HG03097 (cell line): Measurements from ENCODE around the gene PIP4K2C.

Source experiments
- ATAC-seq: cut with Tn5 transposase; IDR thresholded peaks from one replicate; pipeline ENCODE4 v1.9.1; 2021; ENCODE audit not compliant: unreplicated experiment, low FRiP score

Gene PIP4K2C

GRCh38 chr12:57619434-57620244 lies 28.6 kb downstream of the PIP4K2C start:
- ATAC-seq = no peak

GRCh38 chr12:57620245-57620935 lies 29.4 kb downstream of the PIP4K2C start:
- ATAC-seq = no peak

GRCh38 chr12:57620936-57621496 lies 30.0 kb downstream of the PIP4K2C start:
- ATAC-seq = no peak

DNA sequence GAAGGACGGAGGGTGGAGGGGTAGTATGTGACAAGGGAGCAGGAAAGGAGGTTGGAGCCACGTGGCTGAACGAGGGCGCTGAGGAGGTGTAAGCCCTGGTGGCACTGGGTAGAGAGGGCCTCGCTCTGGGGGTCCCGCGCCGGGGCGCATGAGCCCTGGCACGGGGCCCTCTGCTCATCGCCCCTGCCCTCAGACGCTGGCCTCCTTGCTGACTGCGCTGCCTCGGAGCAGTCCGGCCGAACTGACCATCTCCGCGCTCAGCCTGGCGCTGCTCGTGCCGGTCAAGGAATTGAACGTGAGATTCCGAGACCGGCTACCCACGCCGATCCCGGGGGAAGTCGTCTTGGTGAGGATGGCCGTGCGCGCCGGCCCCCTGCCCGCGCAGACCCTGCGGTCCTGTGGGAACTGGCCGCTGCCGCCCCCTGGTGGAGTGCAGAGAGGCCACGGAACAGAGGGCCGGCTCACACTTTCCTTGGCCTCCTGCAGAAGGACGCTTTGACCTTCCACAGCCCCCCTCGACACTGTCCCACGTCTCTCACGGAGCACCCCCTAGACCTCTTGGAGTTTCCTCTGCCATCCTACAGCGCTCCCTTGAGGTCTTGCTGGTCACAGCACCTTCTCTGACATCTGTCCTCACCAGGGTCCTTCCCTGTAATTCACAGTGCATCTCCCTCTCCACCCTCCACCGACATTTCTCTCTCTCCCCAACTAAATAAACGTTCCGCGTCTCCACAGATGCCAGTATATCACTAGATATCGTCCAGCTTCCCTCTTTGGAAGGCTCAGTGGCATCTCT lies 30.7 kb downstream of the PIP4K2C start:
- no peak for ATAC-seq

- ATAC-seq = no peak
Measured at GRCh38 chr12:57622293-57623245, 31.6 kb downstream of the PIP4K2C start.

- ATAC-seq = no peak
Measured at GRCh38 chr12:57623385-57623784, 32.4 kb downstream of the PIP4K2C start.

GRCh38 chr12:57623811-57624390 lies 32.9 kb downstream of the PIP4K2C start:
- no peak for ATAC-seq

- no peak for ATAC-seq
Measured at GRCh38 chr12:57624441-57625220, 33.6 kb downstream of the PIP4K2C start.

- ATAC-seq = no peak
Measured at GRCh38 chr12:57625261-57626032, 34.5 kb downstream of the PIP4K2C start.

- ATAC-seq = no peak
Measured at GRCh38 chr12:57626111-57626920, 35.3 kb downstream of the PIP4K2C start.

- ATAC-seq = no peak
Measured at GRCh38 chr12:57626921-57627445, 36.0 kb downstream of the PIP4K2C start.

DNA sequence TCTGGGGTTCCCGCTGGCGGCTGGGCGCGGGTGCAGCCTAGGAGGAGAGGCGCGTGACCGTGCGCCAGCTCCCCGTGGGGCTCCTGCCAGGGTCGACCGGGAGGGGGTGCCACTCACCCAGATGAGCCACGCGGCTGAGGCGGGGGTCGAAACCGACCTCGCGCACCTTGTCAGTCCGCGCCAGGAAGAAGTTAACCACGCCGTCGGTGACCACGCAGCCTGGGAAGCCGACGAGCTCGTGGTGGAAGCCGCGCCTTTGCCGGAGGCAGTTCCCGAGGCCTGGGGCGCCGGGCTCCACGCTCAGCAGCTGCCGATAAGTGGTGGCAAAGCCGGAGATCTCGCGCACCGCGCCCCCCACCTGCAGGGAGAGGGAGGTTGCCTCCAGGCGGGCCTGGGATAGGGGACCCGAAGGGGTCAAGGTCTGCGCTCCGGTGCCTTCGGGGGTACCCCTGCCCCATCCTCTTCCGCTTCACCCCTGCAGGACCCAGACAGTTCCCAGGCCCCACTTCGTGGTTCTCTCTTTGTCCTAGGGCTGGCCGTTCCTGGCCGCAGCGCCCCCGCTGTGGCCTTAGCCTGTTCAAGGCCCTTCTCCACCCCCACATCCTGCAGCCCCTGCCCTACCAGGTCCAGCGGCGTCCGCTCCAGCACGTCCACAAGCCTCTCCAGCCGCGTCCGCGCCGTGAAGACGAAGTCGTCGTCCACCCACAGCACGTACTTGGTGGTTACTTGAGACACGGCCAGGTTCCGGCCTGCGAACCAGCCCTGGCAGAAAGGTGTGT lies 36.7 kb downstream of the PIP4K2C start:
- ATAC-seq = no peak

DNA sequence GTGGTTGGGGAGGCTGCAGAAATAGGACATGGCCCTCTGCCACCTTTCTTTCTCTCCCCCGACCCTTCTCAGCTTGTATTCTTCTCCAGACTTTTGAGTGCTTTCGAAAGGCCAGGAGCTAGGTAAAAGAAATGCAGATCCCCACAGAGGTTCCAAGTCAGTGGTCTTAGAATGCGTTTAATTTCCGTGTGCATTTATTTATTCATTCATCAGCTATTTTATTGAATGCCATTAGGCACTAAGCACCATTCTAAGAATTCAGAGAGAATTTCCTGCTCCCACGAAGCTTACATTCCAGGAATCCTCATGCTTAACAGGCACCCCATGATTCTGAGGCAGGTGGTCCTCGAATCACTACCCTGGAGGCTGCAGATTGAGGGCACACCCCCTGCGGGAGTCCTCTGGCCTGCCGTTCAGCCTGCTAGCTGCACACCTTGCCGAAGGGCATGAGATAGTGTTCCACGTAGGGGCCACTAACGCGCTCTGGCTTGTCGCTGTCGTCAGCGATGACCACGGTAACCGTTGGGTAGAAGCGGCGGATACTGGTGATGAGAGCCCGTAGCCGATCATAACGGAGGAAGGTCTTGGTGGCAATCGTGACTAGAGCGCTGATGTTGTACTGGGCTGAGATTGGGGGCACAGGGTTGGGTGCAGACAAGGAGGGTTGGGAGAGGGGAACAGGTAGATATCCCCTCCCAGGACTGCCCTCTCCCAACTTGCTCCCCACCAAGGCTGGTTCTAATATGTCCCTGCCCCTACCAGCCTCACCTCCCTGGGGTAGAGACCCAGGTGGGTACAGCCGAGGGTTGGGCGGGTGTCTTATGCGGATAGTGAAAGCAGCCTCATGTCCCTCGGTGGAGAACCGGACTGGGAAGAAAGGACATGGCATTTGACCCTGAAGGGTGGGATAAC lies 37.5 kb downstream of the PIP4K2C start:
- no peak for ATAC-seq

- no peak for ATAC-seq
Measured at GRCh38 chr12:57629897-57630471, 39.0 kb downstream of the PIP4K2C start.
